Cardiac muscle cell (in vitro differentiated cells and primary cell): ENCODE measurements around the gene EML4. TPM values are rescaled to one million over a fixed set of nuclear protein-coding genes. Genes with fewer than 3 reads are reported as not detected.

ENCODE experiments used
- DNase-seq, 2 donors: peaks; one replicate each; pipeline versions ENCODE4 v3.0.0 to v3.0.0-alpha.2; 2010 to 2017; ENCODE audit warnings: low read depth in 1 of 2, low spot score in 1 of 2
- H3K27ac ChIP-seq: fragments of 200-600 bp; sonication (generic); 2 replicates; pipeline ENCODE4 v1.5.1; 2016
- H3K27me3 ChIP-seq: fragments of 200-600 bp; sonication (generic); 2 replicates; pipeline ENCODE4 v1.6.0; 2016; ENCODE audit warnings: control low read depth
- H3K36me3 ChIP-seq: fragments of 200-600 bp; sonication (generic); 2 replicates; pipeline ENCODE4 v1.5.1; 2016; ENCODE audit warnings: control low read depth
- H3K4me1 ChIP-seq: fragments of 200-600 bp; sonication (generic); 2 replicates; pipeline ENCODE4 v1.8.1; 2017; ENCODE audit warnings: low read depth, mild to moderate bottlenecking, mixed run types
- H3K4me3 ChIP-seq: fragments of 200-600 bp; sonication (generic); 2 replicates; pipeline ENCODE4 v1.5.1; 2016; ENCODE audit warnings: mild to moderate bottlenecking
- H3K9me3 ChIP-seq: fragments of 200-600 bp; sonication (generic); 2 replicates; pipeline ENCODE4 v1.5.1; 2017; ENCODE audit warnings: low read depth, mild to moderate bottlenecking, control low read depth
- CTCF ChIP-seq: IDR thresholded peaks from 2 replicates; pipeline ENCODE4 v1.5.1; 2012; ENCODE audit warnings: low read depth, mild to moderate bottlenecking, low read length
- polyA plus RNA-seq: library from polyadenylated mRNA; unstranded; fragments of >200 nt; fragmentation: Nextera tagmentation; extraction: Ambion mirVana; gene quantifications from 2 replicates; pipeline ENCODE4 v1.2.1, GENCODE V29; 2016
- total RNA-seq: library from RNA; depleted of rRNA; stranded (reverse); fragments of >200 nt; gene quantifications from 2 replicates; pipeline ENCODE4 v1.2.3, GENCODE V29; 2016

EML4 gene
- total and polyA plus RNA-seq, 2 experiments from 2014 or later, result 46.6 to 56.2 TPM

GRCh38 chr2:42156721-42157120 lies 12.4 kb upstream of the EML4 start:
- Histone ChIP-seq H3K4me1 (no peaks in the 10 kb centered on the region), H3K36me3 (no peaks in the 10 kb centered on the region), H3K4me3 (no peak overlapping the region), H3K9me3 (no peaks in the 10 kb centered on the region), H3K27me3 (no peaks in the 10 kb centered on the region), H3K27ac (no peak overlapping the region)
- no peak for TF ChIP-seq CTCF
- no peak for DNase-seq

- no peak for TF ChIP-seq CTCF
- no peaks in the 10 kb centered on the region for H3K4me1 ChIP-seq
- no peak for DNase-seq
- H3K9me3 ChIP-seq, result no peaks in the 10 kb centered on the region
- no peak overlapping the region for H3K4me3 ChIP-seq
- H3K27me3 ChIP-seq, result no peaks in the 10 kb centered on the region
- no peak overlapping the region for H3K27ac ChIP-seq
- no peaks in the 10 kb centered on the region for H3K36me3 ChIP-seq
These were observed 7.7 kb upstream of the EML4 start for GRCh38 chr2:42161444-42161843.

DNA sequence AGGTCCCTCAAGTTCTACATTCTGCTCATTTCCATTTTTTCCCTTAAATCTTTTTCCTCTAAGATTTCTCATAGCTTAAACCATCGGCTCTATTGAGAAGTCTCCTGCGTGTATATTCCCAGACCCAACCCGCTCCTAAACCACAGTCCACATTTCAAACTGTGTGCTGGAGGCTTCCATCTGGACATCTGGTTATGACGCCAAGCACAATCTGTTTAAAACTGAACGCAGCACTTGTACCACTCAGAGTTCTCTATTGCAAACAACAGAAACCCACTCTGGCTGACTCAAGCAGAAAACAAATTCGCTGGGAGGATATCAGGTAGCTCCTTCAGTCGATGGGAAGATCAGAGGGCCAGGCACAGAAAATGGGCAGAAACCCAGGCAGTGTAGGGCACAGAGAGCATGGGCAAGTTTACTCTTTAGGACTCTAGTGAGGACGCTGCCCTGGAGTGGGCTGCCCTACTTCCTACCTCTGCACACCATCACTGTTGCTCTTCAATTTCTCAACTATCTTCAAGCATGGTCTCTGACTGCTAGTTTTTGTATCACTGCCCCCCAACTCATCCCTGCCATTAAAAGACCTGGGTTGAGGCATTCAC lies 5.6 kb upstream of the EML4 start:
- Histone ChIP-seq H3K4me3 (no peak overlapping the region), H3K27me3 (no peaks in the 10 kb centered on the region), H3K9me3 (no peaks in the 10 kb centered on the region), H3K36me3 (no peaks in the 10 kb centered on the region), H3K27ac (no peak overlapping the region), H3K4me1 (no peaks in the 10 kb centered on the region)
- no peak for DNase-seq
- TF ChIP-seq CTCF, result no peak

- DNase-seq, result no peak
- Histone ChIP-seq H3K4me3 (no peak overlapping the region), H3K9me3 (no peaks in the 10 kb centered on the region), H3K27me3 (no peaks in the 10 kb centered on the region), H3K27ac (no peak overlapping the region), H3K4me1 (peaks cover 3% of the 10 kb centered on the region), H3K36me3 (no peaks in the 10 kb centered on the region)
- TF ChIP-seq CTCF, result no peak
These were observed 5.1 kb upstream of the EML4 start for GRCh38 chr2:42164046-42164445.

DNA sequence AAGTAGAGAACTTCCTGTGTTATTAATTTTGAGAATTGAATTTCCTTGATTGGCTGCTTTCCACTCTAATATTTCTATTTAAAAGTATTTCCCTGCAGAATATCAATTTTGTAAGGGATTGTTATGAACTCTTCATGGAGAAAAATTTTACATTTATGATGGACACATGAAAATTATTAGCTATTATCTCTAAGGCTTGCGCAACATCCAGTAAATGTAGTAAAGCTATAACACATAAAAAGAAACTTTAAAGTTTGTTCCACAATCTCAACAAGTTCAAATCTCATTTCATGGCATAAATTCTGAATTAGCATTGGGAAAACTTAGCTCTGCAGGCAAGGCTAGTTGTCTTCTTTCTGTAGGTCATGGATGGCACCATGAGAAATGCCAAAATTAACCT lies 4.2 kb upstream of the EML4 start:
- Histone ChIP-seq H3K27me3 (no peaks in the 10 kb centered on the region), H3K4me1 (peaks cover 3% of the 10 kb centered on the region)

More for the DNA sequence above, 4.2 kb upstream of the EML4 start:
- no peak overlapping the region for H3K27ac ChIP-seq
- no peak for TF ChIP-seq CTCF
- no peak for DNase-seq
- no peak overlapping the region for H3K4me3 ChIP-seq
- H3K9me3 ChIP-seq, result no peaks in the 10 kb centered on the region
- H3K36me3 ChIP-seq, result no peaks in the 10 kb centered on the region
